ENCODE measurements around the gene ANKRD12.
A peak's percentile ranks its signal among the peaks of the same experiment; 100 is the strongest.

Gene ANKRD12

DNA sequence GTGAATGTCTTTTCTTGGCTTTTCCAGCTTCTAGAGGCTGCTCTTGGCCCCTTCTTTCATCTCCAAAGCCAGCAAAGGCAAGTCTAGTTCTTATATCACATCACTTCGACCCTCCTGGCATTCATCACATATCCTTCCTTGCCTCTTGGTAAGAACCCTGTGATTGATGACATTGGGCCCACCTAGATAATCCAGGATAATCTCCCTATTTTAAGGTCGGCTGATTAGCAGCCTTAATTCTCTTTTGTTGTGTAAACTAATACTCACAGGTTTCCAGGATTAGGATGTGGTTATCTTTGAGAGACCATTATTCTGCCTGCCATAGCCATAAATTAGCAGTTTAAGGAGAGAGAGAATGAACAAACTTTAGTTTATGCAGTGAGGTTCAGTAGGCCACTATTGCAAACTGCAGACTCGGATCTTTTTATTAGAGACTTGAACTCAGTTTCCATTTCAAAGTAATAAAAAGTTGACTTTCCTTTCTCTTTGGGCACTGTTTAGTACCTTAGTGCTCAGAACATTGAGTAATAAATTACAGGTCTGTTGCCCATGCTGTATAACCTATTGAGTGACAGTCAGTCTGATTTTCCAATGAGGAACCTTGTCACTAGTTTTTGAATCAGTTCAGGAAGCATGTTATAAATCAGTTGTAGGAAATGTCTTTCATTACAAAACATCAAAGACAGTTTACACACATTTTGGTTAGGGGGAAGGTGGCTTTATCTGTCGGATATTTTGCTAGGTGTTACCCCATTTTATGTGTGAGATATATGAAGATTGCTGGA, 29.6 kb upstream of the ANKRD12 start:
- DNase-seq (ENCODE audit: low read depth), result no peak

- DNase-seq (ENCODE audit: low read depth), result no peak
These were observed 27.7 kb upstream of the ANKRD12 start for GRCh38 chr18:9108911-9109310.

DNA sequence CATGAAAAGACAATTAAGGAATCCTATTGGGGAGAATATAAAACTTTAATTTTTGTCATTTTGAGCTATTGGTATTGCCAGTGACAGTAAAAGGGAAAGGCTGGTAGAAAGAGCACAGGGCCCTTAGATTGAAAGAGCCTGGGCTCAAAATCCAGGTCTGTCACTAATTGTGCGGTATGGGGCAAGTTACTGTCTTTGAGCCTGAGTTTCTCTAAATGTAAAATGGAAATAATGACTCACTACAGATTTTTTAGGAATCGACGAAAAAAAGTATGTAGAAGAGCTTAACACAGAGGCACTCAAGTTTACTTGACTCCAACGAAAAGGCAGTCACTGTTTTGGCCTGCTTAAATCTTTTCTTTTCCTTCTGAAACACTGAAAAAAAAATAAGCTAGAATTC, 27.1 kb upstream of the ANKRD12 start:
- no peak for DNase-seq (ENCODE audit: low read depth)

- no peak for DNase-seq (ENCODE audit: low read depth)
These were observed 23.0 kb upstream of the ANKRD12 start for GRCh38 chr18:9113468-9114149.

GRCh38 chr18:9115984-9116383, 20.6 kb upstream of the ANKRD12 start:
- no peak for DNase-seq (ENCODE audit: low read depth)

- DNase-seq (ENCODE audit: low read depth), result no peak
These were observed 18.4 kb upstream of the ANKRD12 start for GRCh38 chr18:9117980-9118841.

- no peak for DNase-seq (ENCODE audit: low read depth)
These were observed 15.8 kb upstream of the ANKRD12 start for GRCh38 chr18:9120796-9121195.

DNA sequence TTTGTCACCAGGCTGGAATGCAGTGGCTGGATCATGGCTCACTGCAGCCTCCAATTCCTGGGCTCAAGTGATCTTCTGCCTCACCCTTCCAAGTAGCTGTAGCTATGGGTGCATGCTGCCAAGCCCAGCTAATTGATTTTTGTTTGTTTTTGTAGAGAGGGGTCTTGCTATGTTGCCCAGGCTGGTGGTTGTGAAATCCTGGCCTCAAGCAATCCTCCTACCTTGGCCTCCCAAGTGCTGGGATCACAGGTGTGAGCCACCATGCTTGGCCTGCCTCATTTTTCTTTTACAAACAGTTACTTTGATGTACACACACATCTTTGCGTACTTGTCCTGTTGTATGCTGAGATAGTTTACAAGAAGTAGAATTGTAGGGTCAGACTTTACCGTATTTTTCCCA, 13.1 kb upstream of the ANKRD12 start:
- no peak for DNase-seq (ENCODE audit: low read depth)

- no peak for DNase-seq (ENCODE audit: low read depth)
These were observed 11.8 kb upstream of the ANKRD12 start for GRCh38 chr18:9124824-9125223.

- DNase-seq (ENCODE audit: low read depth), result no peak
These were observed 10.2 kb upstream of the ANKRD12 start for GRCh38 chr18:9126337-9126736.

DNA sequence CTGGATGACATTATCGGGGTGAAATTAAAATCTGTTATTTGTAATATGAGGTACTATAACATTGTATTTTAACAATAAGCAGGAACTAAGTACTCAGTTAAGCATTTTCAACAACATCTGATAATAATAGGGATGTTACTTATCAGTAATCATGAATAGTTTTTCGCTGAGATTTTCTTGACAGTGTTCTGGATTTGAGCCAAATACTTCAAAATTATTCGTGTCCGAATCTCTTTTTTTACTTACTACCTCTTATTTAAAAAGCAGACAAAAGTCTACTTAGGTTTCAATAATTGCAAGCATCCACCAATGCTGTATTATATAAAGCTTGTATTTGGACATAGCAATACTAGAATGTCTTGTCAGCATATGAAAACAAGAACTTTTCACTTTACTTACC, 6.4 kb upstream of the ANKRD12 start:
- no peak for DNase-seq (ENCODE audit: low read depth)

- no peak for DNase-seq (ENCODE audit: low read depth)
These were observed 5.8 kb upstream of the ANKRD12 start for GRCh38 chr18:9130806-9131205.

DNA sequence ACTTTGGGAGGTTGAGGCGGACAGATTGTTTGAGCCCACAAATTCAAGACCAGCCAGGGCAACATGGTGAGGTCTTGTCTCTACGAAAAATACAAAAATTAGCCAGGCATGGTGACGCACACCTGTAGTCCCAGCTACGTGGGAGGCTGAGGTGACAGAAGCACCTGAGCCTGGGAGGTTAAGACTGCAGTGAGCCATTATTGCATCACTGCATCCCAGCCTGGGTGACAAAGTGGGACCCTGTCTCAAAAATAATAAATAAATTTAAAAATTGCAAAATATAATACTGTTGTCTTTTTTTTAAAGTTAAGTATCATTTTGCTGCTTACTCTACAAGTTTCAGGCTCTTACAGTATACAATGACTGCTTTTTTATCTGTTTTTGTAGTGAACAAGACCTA, 4.0 kb upstream of the ANKRD12 start:
- DNase-seq (ENCODE audit: low read depth), result no peak

DNA sequence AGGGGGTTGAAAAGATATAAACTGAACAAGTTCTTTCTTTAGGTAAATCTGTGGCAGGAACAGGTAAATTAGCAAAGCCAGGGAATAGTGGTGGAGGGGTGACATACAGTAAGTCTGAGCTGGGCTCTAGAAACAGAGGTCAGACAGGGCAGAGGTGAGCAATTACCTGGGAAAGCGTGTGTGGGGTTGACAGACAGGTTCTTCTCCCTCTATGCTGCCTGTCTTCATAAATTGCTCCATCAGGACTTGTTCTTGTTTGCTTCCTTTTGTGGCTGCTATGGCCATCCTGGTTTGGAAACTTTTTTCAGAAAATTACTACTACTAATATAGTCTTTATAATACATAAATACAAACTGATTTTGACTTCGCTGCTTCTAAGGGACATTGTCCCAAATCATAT, 3.4 kb upstream of the ANKRD12 start:
- DNase-seq (ENCODE audit: low read depth), result no peak

GRCh38 chr18:9135081-9135911, 1.3 kb upstream of the ANKRD12 start:
- DNase-seq (ENCODE audit: low read depth), result no peak

GRCh38 chr18:9135912-9136314, 668 bp upstream of the ANKRD12 start:
- no peak for DNase-seq (ENCODE audit: low read depth)

GRCh38 chr18:9137168-9138066, 836 bp downstream of the ANKRD12 start:
- DNase-seq (ENCODE audit: low read depth), result peak; percentile 36

GRCh38 chr18:9139400-9140039, 2.9 kb downstream of the ANKRD12 start:
- DNase-seq (ENCODE audit: low read depth), result no peak

- no peak for DNase-seq (ENCODE audit: low read depth)
These were observed 3.8 kb downstream of the ANKRD12 start for GRCh38 chr18:9140381-9140780.

DNA sequence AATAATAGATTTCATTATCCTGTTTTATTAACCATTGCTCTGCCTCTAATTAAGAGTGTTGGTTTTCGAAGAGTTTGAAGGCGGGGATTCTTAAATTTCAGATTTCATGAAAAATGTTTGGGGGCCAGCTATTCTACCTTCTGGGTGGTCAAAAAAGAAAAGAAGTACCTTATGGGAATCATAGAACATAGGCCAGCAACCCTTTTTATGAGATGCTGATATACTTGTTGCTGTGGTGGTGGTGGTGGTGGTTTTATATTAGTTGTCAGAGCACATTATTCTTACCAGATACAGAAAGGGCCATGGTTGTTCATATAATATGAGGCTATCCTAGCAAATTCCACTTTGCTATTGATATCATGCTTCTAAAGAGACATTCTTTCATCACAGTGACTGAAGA, 4.4 kb downstream of the ANKRD12 start:
- no peak for DNase-seq (ENCODE audit: low read depth)

Measured in stimulated activated CD8-positive, alpha-beta memory T cell treated with anti-CD3 and anti-CD28 coated beads, Interleukin-15, amount 100 ng/mL, for 24 hours (primary cell).